ENCODE results near the gene ATOX1. TPM values are rescaled to one million over a fixed set of nuclear protein-coding genes. Genes with fewer than 3 reads are reported as not detected.

Gene ATOX1
- total and polyA plus RNA-seq, 2 experiments from 2014 or later: 68.2 to 190 TPM

DNA sequence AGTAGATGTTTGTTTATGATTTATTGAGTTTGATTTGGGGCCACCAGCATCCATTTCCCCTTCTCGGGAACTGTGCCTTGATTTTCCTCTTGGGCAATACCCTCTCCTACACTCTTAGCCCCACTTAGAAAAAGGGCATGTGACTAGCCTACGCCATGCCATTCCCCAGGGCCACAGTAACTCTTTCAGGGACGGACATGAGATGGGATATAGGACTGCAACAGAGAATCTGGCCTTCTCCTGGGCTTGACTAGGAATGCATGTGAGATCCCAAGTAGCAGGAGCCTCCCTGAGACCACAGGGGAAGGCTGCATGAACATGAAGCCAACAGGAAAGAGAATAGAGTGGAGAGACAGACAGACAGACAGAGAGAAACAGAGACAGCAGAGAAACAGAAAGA, 41.0 kb downstream of the ATOX1 start:
- TF ChIP-seq, protein P1, sequence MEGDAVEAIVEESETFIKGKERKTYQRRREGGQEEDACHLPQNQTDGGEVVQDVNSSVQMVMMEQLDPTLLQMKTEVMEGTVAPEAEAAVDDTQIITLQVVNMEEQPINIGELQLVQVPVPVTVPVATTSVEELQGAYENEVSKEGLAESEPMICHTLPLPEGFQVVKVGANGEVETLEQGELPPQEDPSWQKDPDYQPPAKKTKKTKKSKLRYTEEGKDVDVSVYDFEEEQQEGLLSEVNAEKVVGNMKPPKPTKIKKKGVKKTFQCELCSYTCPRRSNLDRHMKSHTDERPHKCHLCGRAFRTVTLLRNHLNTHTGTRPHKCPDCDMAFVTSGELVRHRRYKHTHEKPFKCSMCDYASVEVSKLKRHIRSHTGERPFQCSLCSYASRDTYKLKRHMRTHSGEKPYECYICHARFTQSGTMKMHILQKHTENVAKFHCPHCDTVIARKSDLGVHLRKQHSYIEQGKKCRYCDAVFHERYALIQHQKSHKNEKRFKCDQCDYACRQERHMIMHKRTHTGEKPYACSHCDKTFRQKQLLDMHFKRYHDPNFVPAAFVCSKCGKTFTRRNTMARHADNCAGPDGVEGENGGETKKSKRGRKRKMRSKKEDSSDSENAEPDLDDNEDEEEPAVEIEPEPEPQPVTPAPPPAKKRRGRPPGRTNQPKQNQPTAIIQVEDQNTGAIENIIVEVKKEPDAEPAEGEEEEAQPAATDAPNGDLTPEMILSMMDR (IDR thresholded peaks at IDR 0.05; ENCODE audit: low read depth, low read length): no peak
- H3K27me3 ChIP-seq: no peaks in the 10 kb centered on the region
- no peaks in the 10 kb centered on the region for H3K9me3 ChIP-seq (ENCODE audit: low read depth)
- H3K4me3 ChIP-seq: no peak overlapping the region
- H3K36me3 ChIP-seq: no peaks in the 10 kb centered on the region
- no peak overlapping the region for H3K27ac ChIP-seq
- no peak for DNase-seq (ENCODE audit: low read depth in 1 of 2, low spot score in 1 of 2)
- H3K4me1 ChIP-seq (ENCODE audit: low read depth): no peaks in the 10 kb centered on the region

DNA sequence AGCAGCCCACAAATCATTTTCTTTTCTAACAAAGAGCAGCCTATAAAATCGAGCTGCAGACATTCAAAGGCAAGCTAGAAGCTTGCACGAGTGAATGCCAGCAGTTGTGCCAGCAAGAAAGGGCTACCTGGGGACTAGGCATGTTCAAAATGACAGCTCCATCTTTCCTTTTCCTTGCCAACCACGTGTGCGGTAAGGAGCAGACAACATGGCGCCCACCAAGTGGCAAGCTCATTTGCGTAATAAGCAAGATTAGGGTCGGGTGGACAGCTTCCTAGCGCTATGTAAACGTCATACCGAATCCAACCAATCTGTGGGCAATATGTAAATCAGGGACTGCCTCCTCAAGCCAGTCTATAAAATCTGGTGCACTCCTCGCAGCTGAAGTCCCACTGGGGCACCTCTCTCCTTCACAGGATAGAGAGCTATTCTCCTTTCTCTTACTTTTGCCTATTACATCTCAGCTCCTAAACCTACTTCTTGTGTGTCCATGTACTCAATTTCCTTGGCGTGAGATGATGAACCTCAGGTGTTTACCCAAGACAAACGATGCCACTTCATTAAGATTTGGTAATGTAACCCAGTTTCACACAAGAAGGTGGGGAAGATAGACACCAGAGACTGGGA, 49.2 kb downstream of the ATOX1 start:
- TF ChIP-seq, protein P1 (IDR thresholded peaks at IDR 0.05; ENCODE audit: low read depth, low read length): no peak
- Histone ChIP-seq H3K4me1 (ENCODE audit: low read depth) (no peaks in the 10 kb centered on the region), H3K27ac (no peak overlapping the region), H3K27me3 (no peaks in the 10 kb centered on the region), H3K36me3 (no peaks in the 10 kb centered on the region), H3K4me3 (no peak overlapping the region), H3K9me3 (ENCODE audit: low read depth) (no peaks in the 10 kb centered on the region)
- DNase-seq (ENCODE audit: low read depth in 1 of 2, low spot score in 1 of 2): no peak

DNA sequence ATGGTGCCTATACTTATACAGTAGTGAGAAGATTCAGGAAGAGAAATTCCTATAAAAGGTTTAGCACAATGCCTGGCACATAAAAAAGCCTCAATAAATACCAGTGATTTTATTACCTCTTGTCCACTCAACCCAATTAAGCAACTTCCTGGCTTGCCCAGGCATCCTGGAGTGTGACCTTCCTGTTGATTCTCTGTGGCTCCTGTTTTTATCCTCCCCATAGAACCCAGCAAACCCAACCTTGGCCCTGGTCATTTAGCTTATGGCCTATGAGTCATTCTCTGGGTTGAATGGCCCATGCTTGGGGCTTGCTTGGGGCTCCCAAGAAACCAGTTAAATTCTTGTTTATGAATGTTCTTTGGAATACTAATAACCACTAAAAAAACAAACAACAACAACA, 50.3 kb downstream of the ATOX1 start:
- Histone ChIP-seq H3K4me1 (ENCODE audit: low read depth) (no peaks in the 10 kb centered on the region), H3K27ac (no peak overlapping the region), H3K9me3 (ENCODE audit: low read depth) (no peaks in the 10 kb centered on the region), H3K4me3 (no peak overlapping the region), H3K27me3 (no peaks in the 10 kb centered on the region), H3K36me3 (no peaks in the 10 kb centered on the region)
- DNase-seq (ENCODE audit: low read depth in 1 of 2, low spot score in 1 of 2): no peak
- TF ChIP-seq, protein P1 (IDR thresholded peaks at IDR 0.05; ENCODE audit: low read depth, low read length): no peak

DNA sequence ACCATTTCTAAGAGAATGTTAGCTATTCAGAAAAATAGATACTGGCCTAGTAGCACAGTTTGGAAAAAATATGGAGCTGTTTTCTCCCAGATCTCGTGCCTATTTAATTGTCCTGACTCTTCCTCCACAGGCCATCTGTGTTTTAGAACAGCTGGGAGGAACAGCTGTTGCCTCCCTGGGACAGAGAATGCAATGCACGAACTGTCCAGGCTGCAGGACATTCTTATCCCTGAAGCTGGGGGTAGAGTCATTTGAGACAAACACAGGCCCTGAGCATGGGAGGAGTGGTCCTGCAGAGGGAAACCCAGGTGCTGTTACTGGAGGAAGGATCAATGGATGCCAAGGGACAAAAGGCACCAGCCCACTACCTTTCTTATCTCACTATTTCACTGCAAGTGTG, 50.9 kb downstream of the ATOX1 start:
- TF ChIP-seq, protein P1 (IDR thresholded peaks at IDR 0.05; ENCODE audit: low read depth, low read length): no peak
- H3K4me3 ChIP-seq: no peak overlapping the region
- no peak for DNase-seq (ENCODE audit: low read depth in 1 of 2, low spot score in 1 of 2)
- no peak overlapping the region for H3K27ac ChIP-seq
- H3K27me3 ChIP-seq: no peaks in the 10 kb centered on the region
- no peaks in the 10 kb centered on the region for H3K36me3 ChIP-seq
- no peaks in the 10 kb centered on the region for H3K4me1 ChIP-seq (ENCODE audit: low read depth)
- H3K9me3 ChIP-seq (ENCODE audit: low read depth): no peaks in the 10 kb centered on the region

DNA sequence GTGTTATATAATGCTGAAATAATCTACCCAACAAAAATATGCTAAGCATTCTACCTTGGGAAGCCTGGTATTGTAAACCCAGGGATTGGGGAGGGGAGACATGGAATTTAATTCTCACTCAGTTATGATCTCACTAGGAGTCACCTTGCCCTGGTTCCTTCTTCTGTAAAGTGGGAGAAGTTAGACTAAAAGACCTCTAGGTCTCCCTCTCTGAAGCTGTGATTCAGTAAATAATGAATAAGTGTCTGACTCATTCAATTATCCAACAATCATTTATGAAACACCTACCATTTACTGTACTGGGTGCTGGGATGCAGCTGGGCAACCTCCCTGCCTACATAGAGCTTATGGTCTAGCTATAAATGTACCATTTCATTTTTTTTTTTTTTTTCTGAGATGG, 51.5 kb downstream of the ATOX1 start:
- TF ChIP-seq, protein P1 (IDR thresholded peaks at IDR 0.05; ENCODE audit: low read depth, low read length): no peak
- no peak for DNase-seq (ENCODE audit: low read depth in 1 of 2, low spot score in 1 of 2)
- H3K4me1 ChIP-seq (ENCODE audit: low read depth): no peaks in the 10 kb centered on the region
- H3K27ac ChIP-seq: no peak overlapping the region
- no peaks in the 10 kb centered on the region for H3K36me3 ChIP-seq
- H3K27me3 ChIP-seq: no peaks in the 10 kb centered on the region
- no peaks in the 10 kb centered on the region for H3K9me3 ChIP-seq (ENCODE audit: low read depth)
- H3K4me3 ChIP-seq: no peak overlapping the region
